Suprapubic skin (tissue), 4 donors: ENCODE data around the gene FJX1.

Experiments used
- EP300 ChIP-seq: sonication (generic); formaldehyde crosslinking; IDR thresholded peaks from one replicate; pipeline ENCODE4 v1.6.1; 2017; ENCODE audit warnings: antibody characterized with exemption
- POLR2A ChIP-seq, 2 donors: fragments of 450-650 bp; IDR thresholded peaks; one replicate each; pipeline ENCODE4 v1.6.1; 2017; ENCODE audit warnings: antibody characterized with exemption in 2 of 2, mild to moderate bottlenecking in 2 of 2, moderate library complexity in 2 of 2
- POLR2AphosphoS5 ChIP-seq, 3 donors: sonication (generic); formaldehyde crosslinking; IDR thresholded peaks; one replicate each; pipeline ENCODE4 v1.6.1; 2017; ENCODE audit warnings: antibody characterized with exemption in 3 of 3
- TF ChIP-seq, protein P1 (sequence below), 2 donors: fragments of 200-600 bp in 1 of 2; fragments of 450-650 bp in 1 of 2; sonication (generic) in 1 of 2; IDR thresholded peaks; one replicate each; pipeline ENCODE4 v1.5.1; 2016 to 2019; ENCODE audit warnings: antibody characterized with exemption in 2 of 2, mild to moderate bottlenecking in 1 of 2, moderate library complexity in 1 of 2

DNA sequence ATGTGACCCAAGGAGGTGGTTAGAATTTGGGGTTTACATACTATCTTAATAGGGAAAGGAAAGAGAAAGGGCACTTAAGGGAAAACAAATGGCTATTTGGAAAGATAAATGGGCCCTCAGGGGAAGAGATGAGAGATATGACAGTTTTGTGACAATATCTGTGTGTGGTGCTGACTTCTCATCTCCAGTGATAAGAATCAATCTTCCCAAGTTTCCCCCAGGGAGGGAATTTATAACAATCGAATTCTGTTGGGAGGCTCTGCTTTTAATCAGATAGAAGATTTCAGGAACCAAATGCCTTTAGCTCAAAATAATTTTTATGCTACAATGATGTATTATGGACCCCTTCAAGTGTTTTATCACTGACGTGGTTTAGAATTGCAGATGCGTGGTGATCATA is 46.6 kb upstream of the FJX1 start:
- TF ChIP-seq, protein P1, sequence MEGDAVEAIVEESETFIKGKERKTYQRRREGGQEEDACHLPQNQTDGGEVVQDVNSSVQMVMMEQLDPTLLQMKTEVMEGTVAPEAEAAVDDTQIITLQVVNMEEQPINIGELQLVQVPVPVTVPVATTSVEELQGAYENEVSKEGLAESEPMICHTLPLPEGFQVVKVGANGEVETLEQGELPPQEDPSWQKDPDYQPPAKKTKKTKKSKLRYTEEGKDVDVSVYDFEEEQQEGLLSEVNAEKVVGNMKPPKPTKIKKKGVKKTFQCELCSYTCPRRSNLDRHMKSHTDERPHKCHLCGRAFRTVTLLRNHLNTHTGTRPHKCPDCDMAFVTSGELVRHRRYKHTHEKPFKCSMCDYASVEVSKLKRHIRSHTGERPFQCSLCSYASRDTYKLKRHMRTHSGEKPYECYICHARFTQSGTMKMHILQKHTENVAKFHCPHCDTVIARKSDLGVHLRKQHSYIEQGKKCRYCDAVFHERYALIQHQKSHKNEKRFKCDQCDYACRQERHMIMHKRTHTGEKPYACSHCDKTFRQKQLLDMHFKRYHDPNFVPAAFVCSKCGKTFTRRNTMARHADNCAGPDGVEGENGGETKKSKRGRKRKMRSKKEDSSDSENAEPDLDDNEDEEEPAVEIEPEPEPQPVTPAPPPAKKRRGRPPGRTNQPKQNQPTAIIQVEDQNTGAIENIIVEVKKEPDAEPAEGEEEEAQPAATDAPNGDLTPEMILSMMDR (IDR thresholded peaks at IDR 0.05) = no peak
- TF ChIP-seq POLR2A (IDR thresholded peaks at IDR 0.05) (no peak), POLR2AphosphoS5 (IDR thresholded peaks at IDR 0.05) (no peak), EP300 (no peak)
